Measurements from ENCODE around the gene GPR162.

DNA sequence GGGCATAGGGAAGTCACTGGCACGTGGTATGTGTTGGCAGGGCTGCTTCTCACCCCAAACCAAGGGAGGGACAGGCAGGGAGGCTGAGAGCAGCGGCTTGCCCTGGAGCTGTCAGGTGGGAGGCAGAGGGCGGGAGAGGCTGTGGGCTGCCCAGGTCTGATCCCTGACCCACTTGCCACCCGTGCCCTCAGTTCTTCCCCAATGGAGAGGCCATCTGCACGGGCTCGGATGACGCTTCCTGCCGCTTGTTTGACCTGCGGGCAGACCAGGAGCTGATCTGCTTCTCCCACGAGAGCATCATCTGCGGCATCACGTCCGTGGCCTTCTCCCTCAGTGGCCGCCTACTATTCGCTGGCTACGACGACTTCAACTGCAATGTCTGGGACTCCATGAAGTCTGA, 23.8 kb downstream of the GPR162 start:
- TF ChIP-seq, protein P1, sequence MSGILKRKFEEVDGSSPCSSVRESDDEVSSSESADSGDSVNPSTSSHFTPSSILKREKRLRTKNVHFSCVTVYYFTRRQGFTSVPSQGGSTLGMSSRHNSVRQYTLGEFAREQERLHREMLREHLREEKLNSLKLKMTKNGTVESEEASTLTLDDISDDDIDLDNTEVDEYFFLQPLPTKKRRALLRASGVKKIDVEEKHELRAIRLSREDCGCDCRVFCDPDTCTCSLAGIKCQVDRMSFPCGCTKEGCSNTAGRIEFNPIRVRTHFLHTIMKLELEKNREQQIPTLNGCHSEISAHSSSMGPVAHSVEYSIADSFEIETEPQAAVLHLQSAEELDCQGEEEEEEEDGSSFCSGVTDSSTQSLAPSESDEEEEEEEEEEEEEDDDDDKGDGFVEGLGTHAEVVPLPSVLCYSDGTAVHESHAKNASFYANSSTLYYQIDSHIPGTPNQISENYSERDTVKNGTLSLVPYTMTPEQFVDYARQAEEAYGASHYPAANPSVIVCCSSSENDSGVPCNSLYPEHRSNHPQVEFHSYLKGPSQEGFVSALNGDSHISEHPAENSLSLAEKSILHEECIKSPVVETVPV (CRISPR knock-in tag; IDR thresholded peaks at IDR 0.05) = no peak
- TF ChIP-seq ZNF70 (CRISPR knock-in tag; IDR thresholded peaks at IDR 0.05) = no peak
- TF ChIP-seq ZFP3 (CRISPR knock-in tag; IDR thresholded peaks at IDR 0.05) = no peak
- no peak for TF ChIP-seq ZNF565 (CRISPR knock-in tag; conservative IDR thresholded peaks at IDR 0.05; ENCODE audit: low read depth)
- no peak for TF ChIP-seq TOX (CRISPR knock-in tag; IDR thresholded peaks at IDR 0.05; ENCODE audit: borderline replicate concordance)
- no peak for TF ChIP-seq ZC3H10 (CRISPR knock-in tag; IDR thresholded peaks at IDR 0.05)
- no peak for TF ChIP-seq BACH2 (CRISPR knock-in tag; IDR thresholded peaks at IDR 0.05; ENCODE audit: borderline replicate concordance)
- TF ChIP-seq, protein P2, sequence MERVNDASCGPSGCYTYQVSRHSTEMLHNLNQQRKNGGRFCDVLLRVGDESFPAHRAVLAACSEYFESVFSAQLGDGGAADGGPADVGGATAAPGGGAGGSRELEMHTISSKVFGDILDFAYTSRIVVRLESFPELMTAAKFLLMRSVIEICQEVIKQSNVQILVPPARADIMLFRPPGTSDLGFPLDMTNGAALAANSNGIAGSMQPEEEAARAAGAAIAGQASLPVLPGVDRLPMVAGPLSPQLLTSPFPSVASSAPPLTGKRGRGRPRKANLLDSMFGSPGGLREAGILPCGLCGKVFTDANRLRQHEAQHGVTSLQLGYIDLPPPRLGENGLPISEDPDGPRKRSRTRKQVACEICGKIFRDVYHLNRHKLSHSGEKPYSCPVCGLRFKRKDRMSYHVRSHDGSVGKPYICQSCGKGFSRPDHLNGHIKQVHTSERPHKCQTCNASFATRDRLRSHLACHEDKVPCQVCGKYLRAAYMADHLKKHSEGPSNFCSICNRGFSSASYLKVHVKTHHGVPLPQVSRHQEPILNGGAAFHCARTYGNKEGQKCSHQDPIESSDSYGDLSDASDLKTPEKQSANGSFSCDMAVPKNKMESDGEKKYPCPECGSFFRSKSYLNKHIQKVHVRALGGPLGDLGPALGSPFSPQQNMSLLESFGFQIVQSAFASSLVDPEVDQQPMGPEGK (CRISPR knock-in tag; IDR thresholded peaks at IDR 0.05; ENCODE audit: borderline replicate concordance) = no peak
- TF ChIP-seq, protein P3, sequence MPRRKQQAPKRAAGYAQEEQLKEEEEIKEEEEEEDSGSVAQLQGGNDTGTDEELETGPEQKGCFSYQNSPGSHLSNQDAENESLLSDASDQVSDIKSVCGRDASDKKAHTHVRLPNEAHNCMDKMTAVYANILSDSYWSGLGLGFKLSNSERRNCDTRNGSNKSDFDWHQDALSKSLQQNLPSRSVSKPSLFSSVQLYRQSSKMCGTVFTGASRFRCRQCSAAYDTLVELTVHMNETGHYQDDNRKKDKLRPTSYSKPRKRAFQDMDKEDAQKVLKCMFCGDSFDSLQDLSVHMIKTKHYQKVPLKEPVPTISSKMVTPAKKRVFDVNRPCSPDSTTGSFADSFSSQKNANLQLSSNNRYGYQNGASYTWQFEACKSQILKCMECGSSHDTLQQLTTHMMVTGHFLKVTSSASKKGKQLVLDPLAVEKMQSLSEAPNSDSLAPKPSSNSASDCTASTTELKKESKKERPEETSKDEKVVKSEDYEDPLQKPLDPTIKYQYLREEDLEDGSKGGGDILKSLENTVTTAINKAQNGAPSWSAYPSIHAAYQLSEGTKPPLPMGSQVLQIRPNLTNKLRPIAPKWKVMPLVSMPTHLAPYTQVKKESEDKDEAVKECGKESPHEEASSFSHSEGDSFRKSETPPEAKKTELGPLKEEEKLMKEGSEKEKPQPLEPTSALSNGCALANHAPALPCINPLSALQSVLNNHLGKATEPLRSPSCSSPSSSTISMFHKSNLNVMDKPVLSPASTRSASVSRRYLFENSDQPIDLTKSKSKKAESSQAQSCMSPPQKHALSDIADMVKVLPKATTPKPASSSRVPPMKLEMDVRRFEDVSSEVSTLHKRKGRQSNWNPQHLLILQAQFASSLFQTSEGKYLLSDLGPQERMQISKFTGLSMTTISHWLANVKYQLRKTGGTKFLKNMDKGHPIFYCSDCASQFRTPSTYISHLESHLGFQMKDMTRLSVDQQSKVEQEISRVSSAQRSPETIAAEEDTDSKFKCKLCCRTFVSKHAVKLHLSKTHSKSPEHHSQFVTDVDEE (CRISPR knock-in tag; IDR thresholded peaks at IDR 0.05) = no peak
- TF ChIP-seq SNAI2 (CRISPR knock-in tag; IDR thresholded peaks at IDR 0.05) = no peak
